OCI-LY3 (cell line): ENCODE data around the gene ADTRP.

ENCODE experiments used
- CTCF ChIP-seq: fragments of 200-600, 300-600 bp; sonication (generic); IDR thresholded peaks from 2 replicates; pipeline ENCODE4 v1.5.1; 2014; ENCODE audit warnings: antibody characterized with exemption, low read length, low read depth
- EZH2phosphoT487 ChIP-seq: fragments of 200-600 bp; shearing (Covaris generic); IDR thresholded peaks from 2 replicates; pipeline ENCODE4 v1.6.1; 2018; ENCODE audit warnings: antibody characterized with exemption, mixed run types, low read depth

GRCh38 chr6:11767458-11767857, 11.1 kb downstream of the ADTRP start:
- TF ChIP-seq CTCF (no peak), EZH2phosphoT487 (no peak)
